Activated T-helper 1 cell treated with anti-CD3 and anti-CD28 coated beads, Interleukin-2, amount 50 U/mL, for 16 hours (primary cell): ENCODE data around the gene RTKN.

Source experiments
- DNase-seq, 2 donors: peaks; one replicate each; pipeline ENCODE4 v3.0.0-alpha.2; 2020; ENCODE audit warnings: low read depth in 1 of 2, low spot score in 1 of 2

RTKN gene

GRCh38 chr2:74417763-74418162 lies 24.0 kb downstream of the RTKN start:
- no peak for DNase-seq

DNA sequence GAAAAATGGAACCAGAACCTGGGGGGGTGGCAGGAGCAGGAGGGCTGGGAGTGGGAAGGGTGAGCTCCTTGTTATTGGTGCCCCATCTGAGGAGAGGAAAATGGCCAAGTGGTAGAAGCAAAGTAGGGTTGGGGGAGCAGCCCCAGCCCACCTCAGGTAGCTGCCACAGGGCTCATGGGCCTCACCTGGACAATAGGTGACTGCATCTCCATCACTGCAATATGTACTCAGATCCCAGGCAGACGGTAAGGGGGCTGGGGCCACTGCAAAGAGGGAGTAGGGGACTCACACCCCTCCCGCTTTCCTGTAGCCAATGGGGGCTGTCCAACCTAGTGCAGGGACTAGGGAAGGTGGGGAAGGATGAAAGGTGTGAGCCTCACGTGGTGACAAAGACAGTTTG lies 24.5 kb downstream of the RTKN start:
- no peak for DNase-seq

DNA sequence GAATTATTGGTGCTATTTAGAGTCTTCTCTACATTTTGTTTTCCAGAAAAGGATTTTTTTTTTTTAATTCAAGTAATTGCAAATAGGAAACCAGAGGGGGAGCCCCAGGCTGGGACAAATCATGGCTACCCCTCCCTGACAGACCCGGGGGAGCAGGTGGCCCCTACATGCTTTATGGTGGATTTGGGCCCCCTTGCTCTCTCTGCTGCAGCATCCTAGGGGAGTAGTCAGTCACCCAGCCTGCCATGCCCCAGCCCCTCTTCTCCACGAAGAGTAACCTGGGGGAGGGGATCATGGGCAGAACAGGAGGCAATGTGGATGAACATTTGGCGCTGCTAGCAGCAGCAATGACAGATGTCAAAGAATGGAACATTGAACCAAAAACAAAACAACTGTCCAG lies 25.0 kb downstream of the RTKN start:
- no peak for DNase-seq

GRCh38 chr2:74415762-74416395 lies 25.9 kb downstream of the RTKN start:
- no peak for DNase-seq

- DNase-seq, result no peak
Measured at GRCh38 chr2:74414881-74415761, 26.6 kb downstream of the RTKN start.

GRCh38 chr2:74414441-74414840 lies 27.3 kb downstream of the RTKN start:
- DNase-seq, result no peak

DNA sequence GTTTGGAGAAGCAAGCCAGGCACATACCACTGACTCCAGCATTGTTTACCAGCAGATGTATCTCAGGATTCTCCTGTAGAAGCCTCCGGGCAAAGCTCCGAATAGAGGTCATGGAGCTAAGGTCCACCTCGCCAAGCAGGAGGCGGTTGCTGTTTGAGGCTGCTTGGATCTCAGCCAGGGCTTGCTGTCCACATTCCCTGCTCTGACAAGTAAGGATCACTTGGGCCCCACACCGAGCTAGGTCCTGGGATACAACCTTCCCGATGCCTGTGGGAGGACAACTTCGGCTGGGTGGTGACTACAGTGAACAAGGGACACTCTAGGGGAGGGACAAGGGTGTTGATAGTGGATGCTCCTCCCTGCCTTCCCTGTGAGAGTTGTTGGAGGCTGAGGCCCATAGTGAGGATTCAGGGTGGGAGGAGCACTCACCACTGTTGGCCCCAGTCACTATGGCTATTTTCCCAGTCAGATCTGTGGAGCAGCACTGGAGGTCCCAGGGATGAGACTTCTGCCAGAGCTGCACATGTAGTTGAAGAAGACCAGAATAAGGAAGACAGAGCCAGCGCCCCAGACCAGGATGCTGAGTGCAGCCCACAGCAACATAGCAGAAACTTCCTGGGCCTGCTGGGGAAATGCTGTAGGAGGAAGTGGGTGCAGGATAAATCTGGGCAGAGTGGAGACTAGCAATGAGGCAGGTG lies 28.6 kb downstream of the RTKN start:
- no peak for DNase-seq

DNA sequence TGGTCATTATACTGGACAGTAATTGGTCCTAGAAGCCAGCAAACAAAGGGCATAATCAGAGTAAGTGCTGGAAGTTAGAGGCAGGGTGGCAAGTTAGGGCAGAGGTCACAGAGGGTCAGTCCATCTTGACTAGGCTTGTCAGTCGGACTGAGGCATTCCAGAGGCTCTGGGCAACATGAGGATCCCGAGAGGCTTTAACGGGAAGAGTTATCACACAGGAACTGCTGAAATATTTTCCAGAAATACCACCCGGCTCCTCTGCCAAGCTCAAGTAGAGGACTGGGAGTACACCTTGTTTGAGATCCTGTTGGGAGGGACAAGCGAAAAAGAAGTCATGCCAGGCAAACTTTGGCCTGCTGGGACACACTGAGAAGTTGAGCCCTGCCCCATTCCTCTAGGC lies 34.1 kb downstream of the RTKN start:
- DNase-seq, result no peak

GRCh38 chr2:74406035-74406434 lies 35.7 kb downstream of the RTKN start:
- no peak for DNase-seq

DNA sequence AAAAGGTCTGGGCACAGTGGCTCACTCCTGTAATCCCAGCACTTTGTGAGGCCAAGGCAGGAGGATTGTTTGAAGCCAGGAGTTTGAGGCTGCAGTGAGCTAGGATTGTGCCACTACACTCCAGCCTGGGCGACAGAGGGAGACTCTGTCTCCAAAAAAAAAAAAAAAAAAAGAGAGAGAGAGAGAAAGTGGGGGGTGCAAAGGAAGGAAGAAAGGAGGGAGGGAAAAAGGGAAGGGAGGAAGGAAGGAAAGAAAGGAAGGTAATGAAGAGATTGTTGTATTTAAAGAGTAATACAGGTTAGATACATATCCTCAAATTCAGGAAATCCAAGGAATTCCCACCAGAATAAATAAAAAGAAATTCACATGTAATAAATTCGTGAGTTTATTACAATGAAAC lies 39.8 kb downstream of the RTKN start:
- no peak for DNase-seq

GRCh38 chr2:74399785-74400184 lies 42.0 kb downstream of the RTKN start:
- DNase-seq, result no peak

DNA sequence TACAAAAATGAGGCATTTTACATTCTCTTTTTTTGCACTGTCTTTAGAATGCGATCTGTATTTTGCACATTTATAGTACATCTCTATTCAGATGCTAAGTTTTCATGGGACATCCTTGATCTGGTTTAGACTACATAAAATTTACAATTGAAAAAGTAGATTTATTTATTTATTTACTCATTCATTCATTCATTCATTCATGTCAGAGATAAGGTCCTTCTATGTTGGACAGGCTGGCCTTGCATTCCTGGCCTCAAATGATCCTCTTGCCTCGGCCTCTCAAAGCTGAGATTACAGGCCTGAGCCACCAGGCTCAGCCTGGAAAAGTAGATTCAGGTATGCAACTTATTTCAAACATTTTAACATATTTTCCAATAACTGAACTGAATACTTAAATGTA lies 45.6 kb downstream of the RTKN start:
- no peak for DNase-seq

- DNase-seq, result no peak
Measured at GRCh38 chr2:74393525-74393924, 48.2 kb downstream of the RTKN start.

DNA sequence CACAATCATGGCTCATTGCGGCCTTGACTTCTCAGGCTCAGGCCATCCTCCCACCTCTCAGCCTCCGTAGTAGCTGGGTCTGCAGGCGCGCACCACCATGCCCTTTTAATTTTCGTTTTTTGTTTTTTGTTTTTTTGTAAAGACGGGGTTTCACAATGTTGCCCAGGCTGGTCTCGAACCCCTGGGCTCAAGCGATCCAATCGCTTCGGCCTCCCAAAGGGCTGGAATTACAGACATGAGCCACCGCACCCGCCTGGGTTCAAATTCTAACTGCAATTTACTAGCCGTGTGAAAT lies 49.3 kb downstream of the RTKN start:
- DNase-seq, result no peak

DNA sequence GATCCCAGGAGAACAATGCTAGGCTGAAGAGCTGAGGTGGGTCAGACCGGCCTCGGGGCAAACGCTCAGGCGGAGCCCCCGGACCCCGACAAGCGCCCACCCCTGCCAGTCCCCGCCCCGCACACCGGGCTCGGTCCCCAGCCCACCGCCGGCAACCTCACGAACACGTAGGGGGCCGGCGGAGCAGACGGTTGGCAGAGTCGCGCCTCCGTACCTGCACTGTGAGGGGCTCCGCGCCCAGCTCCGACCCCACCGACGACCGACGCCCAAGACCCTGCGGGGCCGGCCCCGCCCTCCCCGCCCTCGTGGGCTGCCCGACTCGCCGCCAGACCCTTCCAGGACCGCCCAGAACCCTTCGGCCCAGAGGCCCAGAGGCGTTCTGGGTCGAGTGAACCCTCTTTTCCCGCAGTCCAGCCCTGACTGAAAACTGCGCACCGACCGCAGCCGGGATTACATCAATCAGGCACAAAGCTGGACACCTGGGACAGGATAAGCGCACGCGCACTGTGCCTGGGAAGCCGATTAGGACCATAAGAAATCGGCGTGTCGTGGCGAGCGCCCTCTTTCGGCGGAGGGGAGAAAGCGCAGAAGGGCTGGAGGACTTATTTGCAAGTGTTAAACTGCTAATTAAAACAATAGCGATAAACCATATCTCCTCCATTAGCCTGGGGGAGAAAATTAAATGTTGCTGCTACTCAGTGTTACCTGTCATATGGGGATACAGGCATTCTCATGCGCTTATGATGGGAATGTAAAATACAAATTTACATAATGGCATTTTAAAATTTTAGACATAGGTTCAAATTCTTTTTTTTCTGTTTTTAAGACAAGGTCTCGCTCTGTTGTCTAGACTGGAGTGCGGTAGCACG lies 49.9 kb downstream of the RTKN start:
- peak; percentile 91 to 96 for DNase-seq

GRCh38 chr2:74391209-74391579 lies 50.5 kb downstream of the RTKN start:
- no peak for DNase-seq

- DNase-seq, result no peak
Measured at GRCh38 chr2:74390606-74391005, 51.1 kb downstream of the RTKN start.

DNA sequence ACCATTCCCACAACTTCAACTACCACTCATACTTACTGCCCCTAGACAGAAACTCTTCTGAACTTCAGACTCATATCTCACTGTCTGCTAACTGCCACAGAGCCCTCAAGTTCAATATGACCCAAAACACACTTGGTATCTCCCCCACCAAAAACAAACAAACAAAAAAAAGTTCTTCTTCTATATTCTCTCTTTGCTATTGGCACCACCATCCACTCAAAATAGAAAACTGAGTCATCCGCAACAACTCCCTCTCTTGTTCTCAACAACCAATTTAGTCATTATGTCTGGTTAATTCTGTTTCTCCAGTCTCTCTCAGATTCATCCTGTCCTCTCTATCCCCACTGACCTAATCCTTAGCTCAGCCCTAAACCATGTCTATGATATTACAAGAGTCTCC lies 54.4 kb downstream of the RTKN start:
- DNase-seq, result no peak

- no peak for DNase-seq
Measured at GRCh38 chr2:74385396-74385795, 56.3 kb downstream of the RTKN start.

- DNase-seq, result no peak
Measured at GRCh38 chr2:74384051-74384450, 57.7 kb downstream of the RTKN start.

DNA sequence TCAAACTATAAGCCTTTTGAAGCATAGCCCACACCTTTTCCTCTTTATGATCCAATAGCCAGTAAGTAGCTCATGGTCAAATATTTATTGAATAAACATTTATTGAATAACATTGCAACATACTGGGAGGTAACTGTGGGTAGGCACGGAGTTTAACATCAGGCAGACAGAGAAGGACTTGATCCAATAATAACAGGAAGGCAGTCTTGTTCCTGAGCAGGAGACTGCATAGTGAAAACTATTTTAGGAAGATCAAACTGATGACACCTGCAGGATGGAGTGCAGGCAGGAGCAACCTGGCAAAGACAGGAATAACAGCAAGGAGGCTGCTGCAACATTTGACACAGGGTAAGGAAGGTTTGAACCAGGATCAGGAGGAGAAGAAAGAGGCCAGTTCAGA lies 58.5 kb downstream of the RTKN start:
- no peak for DNase-seq
